ENCODE results near the gene GAS7.

GRCh38 chr17:9913476-9913875, 284.9 kb downstream of the GAS7 start:
- TF ChIP-seq, protein P1, sequence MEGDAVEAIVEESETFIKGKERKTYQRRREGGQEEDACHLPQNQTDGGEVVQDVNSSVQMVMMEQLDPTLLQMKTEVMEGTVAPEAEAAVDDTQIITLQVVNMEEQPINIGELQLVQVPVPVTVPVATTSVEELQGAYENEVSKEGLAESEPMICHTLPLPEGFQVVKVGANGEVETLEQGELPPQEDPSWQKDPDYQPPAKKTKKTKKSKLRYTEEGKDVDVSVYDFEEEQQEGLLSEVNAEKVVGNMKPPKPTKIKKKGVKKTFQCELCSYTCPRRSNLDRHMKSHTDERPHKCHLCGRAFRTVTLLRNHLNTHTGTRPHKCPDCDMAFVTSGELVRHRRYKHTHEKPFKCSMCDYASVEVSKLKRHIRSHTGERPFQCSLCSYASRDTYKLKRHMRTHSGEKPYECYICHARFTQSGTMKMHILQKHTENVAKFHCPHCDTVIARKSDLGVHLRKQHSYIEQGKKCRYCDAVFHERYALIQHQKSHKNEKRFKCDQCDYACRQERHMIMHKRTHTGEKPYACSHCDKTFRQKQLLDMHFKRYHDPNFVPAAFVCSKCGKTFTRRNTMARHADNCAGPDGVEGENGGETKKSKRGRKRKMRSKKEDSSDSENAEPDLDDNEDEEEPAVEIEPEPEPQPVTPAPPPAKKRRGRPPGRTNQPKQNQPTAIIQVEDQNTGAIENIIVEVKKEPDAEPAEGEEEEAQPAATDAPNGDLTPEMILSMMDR (IDR thresholded peaks at IDR 0.05; ENCODE audit: insufficient read depth, low read depth, low read length), result no peak
- TF ChIP-seq EZH2 (IDR thresholded peaks at IDR 0.05; ENCODE audit: insufficient read depth, low read length), result no peak
